Measurements from ENCODE around the gene RNASE8.
A peak's percentile ranks its signal among the peaks of the same experiment; 100 is the strongest.
"Not testable (repeated sequence)": the region's sequence is repeated elsewhere in the genome, so short reads cannot be mapped to it uniquely, and the experiment has no call there.

RNASE8 gene

GRCh38 chr14:21030531-21030930 lies 27.1 kb upstream of the RNASE8 start:
- DNase-seq, result no peak

GRCh38 chr14:21032326-21033132 lies 25.1 kb upstream of the RNASE8 start:
- no peak for DNase-seq

DNA sequence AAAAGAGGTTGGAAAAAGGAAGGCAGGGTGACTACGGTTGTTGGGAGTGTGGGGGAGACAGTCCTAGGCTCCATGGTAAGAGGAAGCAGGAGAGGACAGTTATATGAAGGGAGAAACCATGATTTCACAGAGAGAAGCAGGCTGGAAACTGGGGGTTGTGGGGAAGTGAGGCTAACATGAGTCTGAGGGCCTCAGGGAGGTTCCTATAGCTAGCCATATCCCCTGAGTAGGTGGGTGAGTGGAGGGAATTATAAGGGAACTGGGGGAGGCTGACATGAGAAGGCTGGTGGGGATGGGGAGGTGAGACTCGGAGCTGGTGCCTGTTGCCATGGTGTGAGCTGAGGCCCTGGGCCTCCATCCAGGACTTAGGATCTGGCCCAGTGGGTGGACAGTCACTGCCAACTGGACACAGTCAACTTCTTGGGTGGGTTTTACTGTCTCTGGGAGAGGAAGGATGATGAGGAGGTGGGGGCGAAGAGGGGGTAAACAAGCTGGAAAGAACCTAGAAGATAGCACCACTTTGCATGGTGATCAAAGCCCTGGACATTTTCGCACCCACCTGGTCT lies 24.4 kb upstream of the RNASE8 start:
- no peak for DNase-seq

DNA sequence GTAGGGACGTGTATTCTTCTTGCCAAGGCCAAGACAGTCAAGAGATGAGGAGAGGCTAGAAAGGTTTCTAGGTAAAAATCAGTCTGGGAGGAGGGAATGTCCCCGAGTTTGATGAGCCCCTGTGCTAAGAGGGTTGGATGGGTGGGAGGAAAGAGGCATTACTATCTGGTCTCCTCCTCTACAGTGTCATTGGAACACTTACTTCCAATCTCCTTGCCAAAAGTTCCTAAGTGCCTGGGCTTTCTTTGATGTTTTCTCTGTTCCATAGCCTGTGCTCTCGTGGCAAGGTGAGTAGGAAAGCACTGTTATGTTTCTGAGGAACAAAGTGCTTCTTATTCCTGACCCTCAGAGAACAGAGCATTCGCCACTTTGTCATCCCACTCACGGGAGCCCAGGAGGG lies 22.9 kb upstream of the RNASE8 start, which contains the start of gene RNASE13:
Gene RNASE13 (minus strand): TSS at position 101 of the 400 bp plus-strand sequence. CDS start 519 bp downstream, outside the sequence.
- DNase-seq, result no peak

DNA sequence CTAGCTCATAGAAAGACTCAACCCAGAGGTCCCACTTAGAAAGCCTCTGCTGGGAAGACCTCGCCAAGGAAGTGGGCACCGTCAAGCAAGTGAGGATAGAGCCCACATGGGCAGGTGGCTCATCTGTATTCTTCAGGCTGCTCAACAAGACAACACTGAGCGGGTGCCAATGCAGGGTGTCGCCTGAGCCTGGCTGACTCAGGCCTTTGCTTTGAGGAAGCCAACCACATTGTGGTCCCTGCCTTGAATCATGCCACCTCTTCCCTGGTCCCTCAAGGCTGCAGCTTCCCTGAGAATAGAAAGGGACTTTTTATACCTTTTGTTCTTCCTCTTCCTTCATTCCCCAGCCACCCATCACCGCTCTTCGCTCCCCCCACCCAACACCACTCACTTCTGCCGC lies 20.9 kb upstream of the RNASE8 start:
- DNase-seq, result no peak

DNA sequence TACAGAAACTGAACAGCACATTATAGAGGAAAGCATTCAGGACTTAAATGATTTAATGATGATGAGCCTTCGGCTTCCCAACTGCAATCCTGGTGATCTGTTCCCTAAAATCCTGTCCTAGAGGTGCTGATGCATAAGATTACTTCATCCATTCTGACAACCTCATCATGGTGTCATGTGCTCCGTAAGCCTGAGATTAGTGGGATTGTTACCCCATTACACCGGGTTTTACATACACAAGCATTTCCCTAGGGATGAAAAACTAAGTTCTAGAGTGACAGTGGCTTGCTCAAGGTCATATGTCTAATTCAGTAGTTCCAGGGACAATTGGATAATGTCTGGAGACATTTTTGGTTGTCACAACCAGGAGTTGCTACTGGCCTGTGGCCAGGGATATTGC lies 20.5 kb upstream of the RNASE8 start:
- DNase-seq, result no peak

DNA sequence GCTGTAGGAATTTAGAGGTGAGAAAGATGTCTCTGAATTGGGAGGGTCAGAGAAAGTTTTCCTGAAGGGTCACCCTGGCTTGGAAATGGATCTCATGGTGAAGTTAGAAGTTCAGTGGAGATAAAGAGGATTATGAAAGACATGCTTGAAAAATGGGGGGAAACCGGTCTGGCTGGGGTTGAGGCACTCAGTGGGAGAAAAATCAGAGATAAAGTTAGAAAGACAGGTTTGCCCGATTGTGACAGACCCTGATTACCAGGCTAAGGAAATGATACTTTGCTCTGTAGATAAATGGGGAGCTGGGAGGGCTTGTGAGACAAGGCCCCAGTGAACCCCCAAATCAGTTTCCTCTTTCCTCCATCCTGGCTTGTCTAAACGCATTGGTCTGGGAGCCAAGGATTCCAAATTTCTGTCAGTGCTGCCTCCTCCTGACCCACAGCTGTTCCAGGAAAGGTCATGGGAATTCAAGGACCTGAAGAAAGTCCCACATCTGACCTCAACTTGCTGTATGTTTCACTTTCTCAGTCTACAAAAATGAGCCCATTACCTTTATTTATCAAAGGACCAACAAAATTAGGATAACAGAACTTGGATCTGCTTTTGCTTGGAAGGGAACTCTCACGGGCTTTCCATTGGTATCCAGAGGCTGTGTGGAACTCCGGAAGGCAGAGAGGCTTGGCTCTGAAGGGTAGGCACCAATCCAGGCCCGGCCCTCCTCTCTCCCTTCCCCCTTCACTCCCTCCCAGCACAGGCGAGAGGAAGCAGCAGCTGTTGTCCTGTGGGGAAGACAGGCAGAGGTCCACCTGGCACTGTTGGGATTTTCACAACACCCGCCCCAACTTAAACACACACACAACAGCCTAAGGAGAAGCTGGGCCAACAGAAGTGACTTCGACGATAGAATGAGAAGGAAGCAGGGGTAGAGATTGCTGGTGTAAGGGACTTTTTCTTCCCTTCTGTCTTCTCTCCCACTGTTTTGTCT lies 18.9 kb upstream of the RNASE8 start:
- peak; percentile 73 to 86 for DNase-seq

DNA sequence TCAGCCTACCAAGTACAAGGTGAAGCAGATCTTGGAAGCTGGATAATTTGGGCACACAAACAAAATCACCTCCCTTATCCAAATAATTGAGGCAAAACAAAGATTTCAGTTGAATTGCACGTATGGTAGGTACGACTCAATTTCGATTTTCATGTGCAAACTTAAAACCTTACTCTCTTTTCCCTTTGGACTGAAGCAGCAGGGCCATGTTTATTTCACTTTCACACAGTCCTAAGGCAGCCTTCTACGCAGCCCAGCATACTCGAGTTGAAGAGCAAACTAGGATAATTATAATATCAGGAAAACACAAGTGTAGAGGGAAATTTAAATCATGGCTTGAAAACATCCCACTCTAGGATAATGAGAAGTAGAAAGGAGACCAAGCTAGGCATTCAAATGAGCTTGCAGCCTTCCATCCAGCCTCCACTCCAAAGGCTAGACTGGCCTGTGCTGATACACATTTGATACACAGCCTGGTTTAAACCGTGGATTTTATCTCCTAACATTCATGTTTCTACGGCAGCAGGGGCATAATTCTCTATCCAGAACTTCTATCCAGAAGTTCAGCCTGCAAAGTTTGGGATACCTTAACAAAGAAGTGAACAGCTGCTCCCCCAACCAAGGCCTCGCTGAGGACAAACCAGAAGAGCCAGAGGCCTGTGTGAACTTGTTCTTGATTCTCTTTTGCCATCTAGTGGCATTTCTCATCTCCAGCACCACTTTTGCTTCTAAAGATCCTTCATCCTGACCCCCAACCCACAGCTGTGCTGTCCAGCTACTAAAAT lies 17.8 kb upstream of the RNASE8 start:
- peak; percentile 50 to 89 for DNase-seq

DNA sequence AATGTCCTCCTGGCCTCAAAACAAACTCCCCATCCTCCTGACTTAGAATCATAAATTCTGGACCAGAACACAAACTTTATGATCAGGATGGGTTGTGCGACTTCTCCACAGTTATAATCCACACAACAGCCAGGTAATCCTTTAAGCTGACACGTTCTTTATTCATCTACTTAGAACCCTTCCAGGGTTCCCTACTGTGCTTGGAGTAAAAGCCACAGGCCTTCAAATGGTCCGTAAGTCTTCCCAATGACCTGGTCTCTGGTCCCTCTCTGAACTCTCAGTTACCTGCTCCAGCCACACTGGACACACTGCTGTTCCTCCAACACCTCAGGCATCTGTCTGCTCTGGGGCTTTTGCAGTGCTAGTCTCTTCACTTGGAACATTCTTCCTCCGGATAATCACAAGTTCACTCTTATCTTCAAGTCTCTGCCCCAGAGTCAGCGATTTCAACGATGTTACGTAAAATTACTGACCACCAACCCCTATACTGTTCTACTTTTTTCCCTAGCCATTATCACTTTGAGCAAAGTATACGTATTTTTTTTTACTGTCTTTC lies 17.2 kb upstream of the RNASE8 start:
- DNase-seq, result no peak

DNA sequence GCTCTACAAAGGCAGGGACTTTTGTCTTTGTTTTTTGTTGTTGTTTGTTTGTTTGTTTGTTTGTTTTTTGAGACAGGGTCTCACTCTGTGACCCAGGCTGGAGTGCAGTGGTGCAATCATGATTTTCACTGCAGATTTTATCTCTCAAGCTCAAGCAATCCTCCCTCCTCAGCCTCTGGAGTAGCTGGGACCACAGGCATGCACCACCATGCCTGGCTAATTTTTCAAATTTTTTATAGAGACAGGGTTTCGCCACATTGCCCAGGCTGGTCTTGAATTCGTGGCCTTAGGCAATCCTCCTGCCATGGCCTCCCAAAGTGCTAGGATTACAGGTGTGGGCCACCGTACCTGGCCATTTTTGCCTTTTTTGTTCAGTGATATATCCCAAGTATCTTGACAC lies 16.7 kb upstream of the RNASE8 start:
- DNase-seq, result not testable (repeated sequence)

GRCh38 chr14:21041676-21042433 lies 15.8 kb upstream of the RNASE8 start, which contains the start of gene RNASE7:
Gene RNASE7 (plus strand): TSS chr14:21042362. CDS start chr14:21042993, 631 bp downstream.
- no peak for DNase-seq

- DNase-seq, result peak; percentile 47 to 49
Observed at GRCh38 chr14:21042918-21043317, 14.7 kb upstream of the RNASE8 start.

GRCh38 chr14:21043387-21043973 lies 14.1 kb upstream of the RNASE8 start:
- no peak for DNase-seq

GRCh38 chr14:21043974-21044618 lies 13.5 kb upstream of the RNASE8 start:
- no peak for DNase-seq

DNA sequence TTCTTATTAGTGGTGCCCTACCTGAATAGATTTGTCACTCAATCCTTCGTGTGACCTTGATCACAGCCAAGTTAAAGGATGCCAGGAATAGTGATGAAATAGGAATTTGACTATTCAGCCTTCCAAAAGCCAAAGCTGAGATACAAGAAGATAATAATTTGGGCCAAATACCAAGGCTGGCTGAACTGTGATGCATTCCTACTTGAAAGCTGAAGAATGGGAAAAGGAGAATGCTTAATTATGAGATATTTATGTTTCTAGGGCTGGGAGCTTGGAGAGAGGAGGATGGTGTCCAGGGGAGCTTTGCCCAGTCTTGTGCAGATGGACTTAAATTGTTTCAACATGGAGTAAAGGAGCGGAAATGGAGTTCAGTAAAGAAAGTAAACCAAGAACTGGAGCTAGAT lies 10.2 kb upstream of the RNASE8 start:
- no peak for DNase-seq

DNA sequence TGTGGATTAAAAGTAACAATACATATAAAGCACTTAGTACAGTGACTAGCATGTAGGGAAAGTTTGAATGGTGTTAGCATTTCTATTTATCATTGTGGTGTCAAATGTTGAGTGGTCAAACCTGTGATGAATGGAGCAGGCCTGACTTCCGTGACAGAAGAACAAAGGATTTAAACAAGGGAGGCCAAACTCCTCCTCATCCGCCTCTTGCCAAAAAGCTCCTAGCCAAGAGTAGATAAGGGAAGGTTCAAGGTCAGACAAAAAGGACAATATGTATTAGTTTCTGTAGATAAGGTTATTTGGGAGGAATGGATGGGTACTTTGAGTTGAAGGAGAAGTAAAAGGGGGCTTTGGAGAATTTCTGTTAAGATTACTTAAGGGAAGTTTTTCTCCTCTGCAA lies 9.0 kb upstream of the RNASE8 start:
- no peak for DNase-seq

- DNase-seq, result no peak
Observed at GRCh38 chr14:21049271-21049673, 8.3 kb upstream of the RNASE8 start.

DNA sequence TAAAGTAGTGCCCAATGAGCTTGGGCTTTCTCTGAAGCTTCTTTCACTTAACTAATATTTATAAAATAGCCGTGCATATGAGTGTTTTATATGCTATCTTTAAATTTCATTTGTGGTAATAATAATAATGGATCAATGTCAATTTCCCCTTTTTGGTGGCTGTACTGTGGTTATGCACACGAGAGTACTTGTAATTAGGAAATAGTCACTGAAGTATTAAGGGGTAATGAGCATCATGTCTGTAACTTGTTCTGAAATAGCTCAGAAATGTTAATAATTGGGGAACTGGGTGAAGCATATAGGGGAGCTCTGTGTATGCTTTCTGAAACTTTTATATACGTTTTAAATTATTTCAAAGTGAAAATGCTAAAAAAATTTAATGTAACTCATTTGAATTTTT lies 7.0 kb upstream of the RNASE8 start:
- DNase-seq, result no peak

DNA sequence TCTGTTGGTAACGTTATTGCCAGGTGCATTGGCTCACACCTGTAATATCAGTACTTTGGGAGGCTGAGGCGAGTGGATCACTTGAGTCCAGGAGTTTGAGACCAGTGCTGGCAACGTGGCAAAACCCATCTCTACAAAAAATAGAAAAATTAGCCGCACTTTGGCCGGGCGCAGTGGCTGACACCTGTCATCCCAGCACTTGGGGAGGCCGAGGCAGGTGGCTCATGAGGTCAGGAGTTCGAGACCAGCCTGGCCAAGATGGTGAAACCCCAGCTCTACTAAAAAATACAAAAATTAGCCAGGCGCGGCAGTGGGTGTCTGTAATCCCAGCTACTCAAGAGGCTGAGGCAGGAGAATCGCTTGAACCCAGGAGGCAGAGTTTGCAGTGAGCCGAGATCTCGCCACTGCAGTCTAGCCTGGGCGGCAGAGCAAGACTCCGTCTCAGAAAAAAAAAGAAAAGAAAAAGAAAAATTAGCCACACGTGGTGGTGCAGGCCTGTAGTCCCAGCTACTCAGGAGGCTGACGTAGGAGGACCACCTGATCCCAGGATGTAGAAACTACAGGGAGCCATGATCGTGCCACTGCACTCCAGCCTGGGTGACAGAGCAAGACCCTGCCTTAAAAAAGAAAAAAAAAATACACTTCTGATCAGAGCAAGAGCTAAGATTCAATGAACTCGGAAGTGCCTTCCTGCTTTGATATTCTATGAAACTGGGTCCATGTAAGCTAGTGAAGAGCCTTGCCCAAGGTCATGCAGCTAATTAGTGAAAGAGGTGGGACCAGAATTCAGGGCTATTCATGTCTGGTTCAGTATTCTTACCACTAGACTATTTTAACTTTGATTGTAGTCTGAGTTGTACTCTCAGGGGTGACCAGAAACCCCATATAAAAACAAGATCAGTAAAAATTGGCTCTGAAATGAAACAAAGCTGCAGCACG lies 4.2 kb upstream of the RNASE8 start:
- no peak for DNase-seq
